ENCODE measurements around the gene METTL26.
A peak's percentile ranks its signal among the peaks of the same experiment; 100 is the strongest.

METTL26 gene

DNA sequence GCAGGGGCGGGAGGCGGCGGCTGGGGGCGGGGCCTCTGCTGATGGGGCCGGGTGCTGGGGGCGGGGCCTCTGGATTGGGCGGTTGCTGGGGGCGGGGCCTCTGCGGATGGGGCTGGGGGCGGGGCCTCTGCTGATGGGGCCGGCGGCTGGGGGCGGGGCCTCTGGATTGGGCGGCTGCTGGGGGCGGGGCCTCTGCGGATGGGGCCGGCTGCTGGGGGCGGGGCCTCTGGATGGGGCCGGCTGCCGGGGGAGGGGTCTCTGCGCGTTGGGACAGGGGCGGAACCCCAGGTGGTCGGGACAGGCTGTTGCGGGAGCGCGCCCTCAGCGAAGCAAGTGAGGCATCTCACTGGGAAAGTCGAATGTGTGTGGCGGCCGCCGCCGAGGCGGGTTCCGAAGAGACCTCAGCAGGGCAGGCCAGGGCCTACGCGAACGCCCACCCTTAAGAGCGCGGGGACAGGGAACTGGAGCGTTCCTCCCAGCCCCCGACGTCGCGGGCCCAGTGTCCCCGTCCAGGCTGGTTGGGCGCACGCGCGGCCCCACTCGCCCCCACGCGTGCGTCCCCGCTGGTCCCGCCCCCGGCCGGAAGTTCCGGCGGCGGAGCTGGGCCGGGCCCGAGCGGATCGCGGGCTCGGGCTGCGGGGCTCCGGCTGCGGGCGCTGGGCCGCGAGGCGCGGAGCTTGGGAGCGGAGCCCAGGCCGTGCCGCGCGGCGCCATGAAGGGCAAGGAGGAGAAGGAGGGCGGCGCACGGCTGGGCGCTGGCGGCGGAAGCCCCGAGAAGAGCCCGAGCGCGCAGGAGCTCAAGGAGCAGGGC, 43.9 kb upstream of the METTL26 start, which contains the start of gene STUB1:
STUB1 (plus strand) TSS at position 597 of the 811 bp plus-strand sequence; CDS start at position 713, 116 bp downstream.
- H3K27ac ChIP-seq (ENCODE audit: low read depth, low read length) = no peak within 1 kb of the TSS; the same call in 1 of the 2 replicates
- H3K4me1 ChIP-seq (ENCODE audit: control insufficient read depth, insufficient read depth, low read length) = peaks cover 40% of the 10 kb centered on the region
- no peaks in the 10 kb centered on the region for H3K9me3 ChIP-seq (ENCODE audit: control insufficient read depth, insufficient read depth, low read depth, low read length)
- peak within 1 kb of the TSS; percentile 86 for H3K4me3 ChIP-seq (ENCODE audit: low read depth, low read length)
- peaks cover 22% of the 10 kb centered on the region for H3K36me3 ChIP-seq (ENCODE audit: control insufficient read depth, insufficient read depth, low read length)
- H3K9ac ChIP-seq (ENCODE audit: low read length) = peak within 1 kb of the TSS; percentile 86
- no peaks in the 10 kb centered on the region for H3K27me3 ChIP-seq (ENCODE audit: control insufficient read depth, insufficient read depth, low read length)

DNA sequence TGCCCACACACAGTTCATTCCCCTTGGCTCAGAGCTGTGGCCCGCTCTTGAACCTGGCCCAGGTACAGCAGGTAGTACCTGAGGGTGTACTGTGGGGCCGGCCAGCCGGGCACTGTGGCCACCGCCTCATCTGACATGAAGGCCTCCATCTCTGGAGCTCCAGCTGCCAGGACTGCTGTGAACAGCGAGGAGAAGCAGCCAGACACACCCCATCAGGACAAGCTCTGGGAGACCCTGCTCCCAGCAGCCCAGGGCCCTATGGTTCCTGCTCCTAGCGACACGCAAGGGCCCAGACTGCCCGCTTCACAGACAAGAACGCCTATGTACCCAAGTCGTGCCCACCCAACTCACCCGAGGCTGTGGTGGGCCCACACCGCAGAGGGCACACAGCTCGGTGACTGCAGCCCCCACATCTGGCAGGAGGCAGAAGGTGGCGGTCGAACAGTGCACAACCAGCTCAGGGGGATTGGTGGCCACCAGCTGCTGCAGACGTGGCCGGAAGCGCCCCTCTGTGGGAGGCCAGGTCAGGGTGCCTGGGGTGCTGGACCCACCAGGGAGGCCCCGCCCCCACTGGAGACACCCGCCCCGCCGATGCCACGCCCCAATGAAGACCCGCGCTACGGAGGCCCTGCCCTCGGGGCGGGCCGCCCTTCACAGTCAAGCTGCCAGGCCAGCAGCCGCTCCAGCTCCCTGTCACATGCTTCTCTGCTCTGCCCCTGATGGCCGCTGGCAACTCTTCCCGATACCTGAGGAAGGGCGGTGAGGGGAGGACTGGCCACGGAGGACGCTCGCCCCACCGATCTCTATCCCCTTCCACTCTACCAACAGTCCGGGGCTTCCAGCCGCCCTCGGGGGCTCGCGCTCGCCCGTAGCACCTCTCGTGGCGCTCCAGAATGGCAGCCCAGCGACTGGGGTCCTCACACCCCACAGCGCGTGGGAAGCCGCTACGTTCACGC, 43.0 kb upstream of the METTL26 start:
- Histone ChIP-seq H3K9me3 (ENCODE audit: control insufficient read depth, insufficient read depth, low read depth, low read length) (no peaks in the 10 kb centered on the region), H3K27ac (ENCODE audit: low read depth, low read length) (no peak overlapping the region), H3K9ac (ENCODE audit: low read length) (peak overlapping the region; percentile 49), H3K4me1 (ENCODE audit: control insufficient read depth, insufficient read depth, low read length) (peaks cover 49% of the 10 kb centered on the region), H3K4me3 (ENCODE audit: low read depth, low read length) (peak overlapping the region; percentile 84), H3K27me3 (ENCODE audit: control insufficient read depth, insufficient read depth, low read length) (no peaks in the 10 kb centered on the region), H3K36me3 (ENCODE audit: control insufficient read depth, insufficient read depth, low read length) (peaks cover 24% of the 10 kb centered on the region)

GRCh38 chr16:678209-678857, 42.2 kb upstream of the METTL26 start:
- Histone ChIP-seq H3K9ac (ENCODE audit: low read length) (no peak overlapping the region), H3K36me3 (ENCODE audit: control insufficient read depth, insufficient read depth, low read length) (peaks cover 31% of the 10 kb centered on the region), H3K27me3 (ENCODE audit: control insufficient read depth, insufficient read depth, low read length) (no peaks in the 10 kb centered on the region), H3K9me3 (ENCODE audit: control insufficient read depth, insufficient read depth, low read depth, low read length) (no peaks in the 10 kb centered on the region), H3K27ac (ENCODE audit: low read depth, low read length) (no peak overlapping the region), H3K4me1 (ENCODE audit: control insufficient read depth, insufficient read depth, low read length) (peaks cover 48% of the 10 kb centered on the region), H3K4me3 (ENCODE audit: low read depth, low read length) (peak overlapping the region; percentile 84; the same call in 1 of the 2 replicates)

DNA sequence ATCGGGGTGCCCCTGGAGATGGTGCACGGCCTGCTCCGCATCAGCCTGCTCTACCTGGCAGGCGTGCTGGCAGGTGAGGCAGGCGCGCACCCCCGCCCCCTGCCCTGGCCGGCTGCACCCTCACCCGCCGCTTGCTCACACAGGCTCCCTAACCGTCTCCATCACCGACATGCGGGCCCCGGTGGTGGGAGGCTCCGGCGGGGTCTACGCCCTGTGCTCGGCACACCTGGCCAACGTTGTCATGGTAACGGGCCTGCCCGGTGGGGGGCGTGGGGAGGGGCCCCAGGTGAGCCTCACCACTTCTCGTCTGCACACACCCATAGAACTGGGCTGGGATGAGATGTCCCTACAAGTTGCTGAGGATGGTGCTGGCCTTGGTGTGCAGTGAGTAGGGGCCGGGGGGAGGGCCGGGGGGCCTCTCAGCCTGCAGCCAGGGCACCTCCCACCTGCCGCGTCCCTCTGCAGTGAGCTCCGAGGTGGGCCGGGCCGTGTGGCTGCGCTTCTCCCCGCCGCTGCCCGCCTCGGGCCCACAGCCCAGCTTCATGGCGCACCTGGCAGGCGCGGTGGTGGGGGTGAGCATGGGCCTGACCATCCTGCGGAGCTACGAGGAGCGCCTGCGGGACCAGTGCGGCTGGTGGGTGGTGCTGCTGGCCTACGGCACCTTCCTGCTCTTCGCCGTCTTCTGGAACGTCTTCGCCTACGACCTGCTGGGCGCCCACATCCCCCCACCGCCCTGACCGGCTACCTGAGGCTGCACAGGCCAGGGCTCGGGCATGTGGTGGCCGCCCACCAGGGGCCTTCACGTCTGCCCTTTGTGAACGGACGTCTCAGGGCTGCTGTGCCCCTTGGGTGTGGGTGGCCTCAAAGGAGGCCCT, 41.4 kb upstream of the METTL26 start:
- Histone ChIP-seq H3K4me3 (ENCODE audit: low read depth, low read length) (peak overlapping the region; percentile 20), H3K27ac (ENCODE audit: low read depth, low read length) (no peak overlapping the region), H3K36me3 (ENCODE audit: control insufficient read depth, insufficient read depth, low read length) (peaks cover 32% of the 10 kb centered on the region), H3K27me3 (ENCODE audit: control insufficient read depth, insufficient read depth, low read length) (no peaks in the 10 kb centered on the region), H3K9ac (ENCODE audit: low read length) (no peak overlapping the region), H3K4me1 (ENCODE audit: control insufficient read depth, insufficient read depth, low read length) (peaks cover 42% of the 10 kb centered on the region), H3K9me3 (ENCODE audit: control insufficient read depth, insufficient read depth, low read depth, low read length) (no peaks in the 10 kb centered on the region)

GRCh38 chr16:676913-677312, 40.8 kb upstream of the METTL26 start:
- Histone ChIP-seq H3K27me3 (ENCODE audit: control insufficient read depth, insufficient read depth, low read length) (no peaks in the 10 kb centered on the region), H3K4me1 (ENCODE audit: control insufficient read depth, insufficient read depth, low read length) (peaks cover 42% of the 10 kb centered on the region), H3K9me3 (ENCODE audit: control insufficient read depth, insufficient read depth, low read depth, low read length) (no peaks in the 10 kb centered on the region), H3K4me3 (ENCODE audit: low read depth, low read length) (peak overlapping the region; percentile 20), H3K36me3 (ENCODE audit: control insufficient read depth, insufficient read depth, low read length) (peaks cover 32% of the 10 kb centered on the region), H3K9ac (ENCODE audit: low read length) (no peak overlapping the region), H3K27ac (ENCODE audit: low read depth, low read length) (no peak overlapping the region)

- 0 out of 2 replicates have a peak overlapping the region, but pooled peaks have one; percentile 20 for H3K4me3 ChIP-seq (ENCODE audit: low read depth, low read length)
- no peaks in the 10 kb centered on the region for H3K9me3 ChIP-seq (ENCODE audit: control insufficient read depth, insufficient read depth, low read depth, low read length)
- peaks cover 32% of the 10 kb centered on the region for H3K36me3 ChIP-seq (ENCODE audit: control insufficient read depth, insufficient read depth, low read length)
- no peak overlapping the region for H3K27ac ChIP-seq (ENCODE audit: low read depth, low read length)
- H3K27me3 ChIP-seq (ENCODE audit: control insufficient read depth, insufficient read depth, low read length) = no peaks in the 10 kb centered on the region
- H3K4me1 ChIP-seq (ENCODE audit: control insufficient read depth, insufficient read depth, low read length) = peaks cover 38% of the 10 kb centered on the region
- H3K9ac ChIP-seq (ENCODE audit: low read length) = no peak overlapping the region
Measured at GRCh38 chr16:676565-676902, 40.4 kb upstream of the METTL26 start.

DNA sequence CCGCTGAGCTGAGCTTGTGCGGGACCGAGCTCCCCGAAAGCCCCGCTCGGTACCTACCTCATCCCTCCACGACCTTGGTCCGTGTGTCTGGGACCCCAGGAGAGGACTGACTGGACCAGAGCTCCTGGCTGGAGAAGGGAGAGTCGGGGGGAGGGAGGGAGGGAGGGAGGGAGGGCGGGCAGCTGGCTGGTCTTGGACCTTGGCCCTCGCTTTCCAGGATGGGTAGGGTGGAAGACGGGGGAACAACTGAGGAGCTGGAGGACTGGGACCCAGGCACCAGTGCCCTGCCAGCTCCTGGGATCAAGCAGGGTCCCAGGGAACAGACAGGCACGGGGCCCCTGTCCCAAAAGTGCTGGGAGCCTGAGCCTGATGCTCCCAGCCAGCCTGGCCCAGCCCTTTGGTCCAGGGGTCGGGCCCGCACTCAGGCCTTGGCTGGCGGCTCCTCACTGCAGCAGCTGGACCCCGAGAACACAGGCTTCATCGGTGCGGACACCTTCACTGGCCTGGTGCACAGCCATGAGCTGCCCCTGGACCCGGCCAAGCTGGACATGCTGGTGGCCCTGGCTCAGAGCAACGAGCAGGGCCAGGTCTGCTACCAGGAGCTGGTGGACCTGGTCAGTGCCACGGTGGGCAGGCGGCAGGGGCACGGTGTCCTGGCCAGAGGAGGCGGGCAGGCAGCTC, 39.9 kb upstream of the METTL26 start:
- Histone ChIP-seq H3K9ac (ENCODE audit: low read length) (no peak overlapping the region), H3K27ac (ENCODE audit: low read depth, low read length) (no peak overlapping the region), H3K36me3 (ENCODE audit: control insufficient read depth, insufficient read depth, low read length) (peaks cover 32% of the 10 kb centered on the region), H3K4me1 (ENCODE audit: control insufficient read depth, insufficient read depth, low read length) (peaks cover 34% of the 10 kb centered on the region), H3K9me3 (ENCODE audit: control insufficient read depth, insufficient read depth, low read depth, low read length) (no peaks in the 10 kb centered on the region), H3K4me3 (ENCODE audit: low read depth, low read length) (peak overlapping the region; percentile 79), H3K27me3 (ENCODE audit: control insufficient read depth, insufficient read depth, low read length) (no peaks in the 10 kb centered on the region)

DNA sequence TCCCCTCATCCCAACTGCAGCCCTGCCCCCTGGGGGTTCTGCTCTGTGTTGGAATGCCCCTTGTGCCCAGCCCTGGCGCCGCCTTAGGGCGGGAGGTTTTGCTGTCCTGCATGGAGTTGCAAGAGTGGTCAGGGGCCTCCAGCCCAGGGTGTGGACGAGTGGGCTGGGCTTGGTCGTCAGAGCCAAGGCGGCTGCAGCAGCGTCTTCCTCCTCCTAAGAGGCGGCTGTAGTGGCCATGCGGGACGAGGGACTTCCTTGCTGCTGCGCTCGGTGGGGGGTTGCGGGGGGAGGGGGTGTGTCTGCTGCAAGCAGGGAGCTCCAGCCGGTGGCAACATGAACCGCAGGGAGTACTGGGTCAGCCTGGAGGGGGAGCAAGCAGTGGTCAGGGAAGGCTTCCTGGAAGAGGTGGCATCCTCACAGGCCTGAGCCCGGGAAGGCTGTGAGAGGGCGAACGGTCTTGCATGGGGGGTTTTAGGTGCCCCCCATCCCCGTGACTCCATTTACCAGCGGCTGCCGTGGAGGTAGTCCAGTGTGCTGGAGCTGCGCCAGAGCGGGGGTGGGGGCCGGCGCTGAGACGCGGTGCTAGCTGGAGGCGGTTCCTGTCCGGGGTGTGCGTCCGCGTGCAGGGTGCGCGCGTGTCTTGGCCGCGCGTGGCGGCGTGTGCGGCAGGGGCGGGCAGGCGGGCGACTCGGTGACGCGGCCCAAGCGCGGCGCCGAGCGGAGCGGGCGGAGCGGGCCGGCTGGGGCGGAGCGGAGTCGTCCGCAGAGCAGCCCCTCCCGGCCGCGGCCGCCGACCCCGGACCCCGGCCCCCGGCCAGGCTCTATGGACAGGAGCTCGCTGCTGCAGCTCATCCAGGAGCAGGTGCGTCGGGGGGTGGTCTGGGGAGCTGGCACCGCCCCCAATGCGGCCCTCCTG, 39.1 kb upstream of the METTL26 start, which contains the start of gene RHBDL1:
RHBDL1 (plus strand) TSS at position 704 of the 916 bp plus-strand sequence; CDS start at position 824, 120 bp downstream.
- peak within 1 kb of the TSS; percentile 79 for H3K4me3 ChIP-seq (ENCODE audit: low read depth, low read length)

GRCh38 chr16:674214-674881, 38.2 kb upstream of the METTL26 start:
- no peaks in the 10 kb centered on the region for H3K27me3 ChIP-seq (ENCODE audit: control insufficient read depth, insufficient read depth, low read length)
- no peak overlapping the region for H3K9ac ChIP-seq (ENCODE audit: low read length)
- peaks cover 49% of the 10 kb centered on the region for H3K36me3 ChIP-seq (ENCODE audit: control insufficient read depth, insufficient read depth, low read length)
- H3K9me3 ChIP-seq (ENCODE audit: control insufficient read depth, insufficient read depth, low read depth, low read length) = no peaks in the 10 kb centered on the region
- H3K4me1 ChIP-seq (ENCODE audit: control insufficient read depth, insufficient read depth, low read length) = peaks cover 32% of the 10 kb centered on the region
- H3K4me3 ChIP-seq (ENCODE audit: low read depth, low read length) = peak overlapping the region; percentile 79
- no peak overlapping the region for H3K27ac ChIP-seq (ENCODE audit: low read depth, low read length)

More for the DNA sequence above, 39.1 kb upstream of the METTL26 start, which contains the start of gene RHBDL1:
- peak within 1 kb of the TSS; percentile 62 for H3K9ac ChIP-seq (ENCODE audit: low read length)
- no peaks in the 10 kb centered on the region for H3K27me3 ChIP-seq (ENCODE audit: control insufficient read depth, insufficient read depth, low read length)
- H3K9me3 ChIP-seq (ENCODE audit: control insufficient read depth, insufficient read depth, low read depth, low read length) = no peaks in the 10 kb centered on the region
- H3K27ac ChIP-seq (ENCODE audit: low read depth, low read length) = no peak within 1 kb of the TSS
- peaks cover 40% of the 10 kb centered on the region for H3K36me3 ChIP-seq (ENCODE audit: control insufficient read depth, insufficient read depth, low read length)
- peaks cover 34% of the 10 kb centered on the region for H3K4me1 ChIP-seq (ENCODE audit: control insufficient read depth, insufficient read depth, low read length)

All from HUES6 (cell line).